Testis (tissue), 2 donors: ENCODE measurements around the gene C2orf92.

ENCODE experiments used
- CTCF ChIP-seq, 3 experiments: fragments of 450-650 bp in 2 of 3; fragments of 200-600 bp in 1 of 3; sonication (generic) in 1 of 3; IDR thresholded peaks; one replicate each; pipeline ENCODE4 v1.5.1; 2016 to 2019; ENCODE audit warnings: antibody characterized with exemption in 3 of 3, mild to moderate bottlenecking in 2 of 3, moderate library complexity in 1 of 3
- POLR2A ChIP-seq: fragments of 450-650 bp; IDR thresholded peaks from one replicate; pipeline ENCODE4 v1.6.1; 2017; ENCODE audit warnings: antibody characterized with exemption, mild to moderate bottlenecking, moderate library complexity

GRCh38 chr2:97711394-97711711 lies 41.8 kb downstream of the C2orf92 start:
- no peak for TF ChIP-seq CTCF (IDR thresholded peaks at IDR 0.05)
- no peak for TF ChIP-seq POLR2A
